SK-N-SH (cell line): Measurements from ENCODE around the gene B3GAT3.

ENCODE experiments used
- EZH2phosphoT487 ChIP-seq: fragments of 200-600 bp; sonication (generic); IDR thresholded peaks from 2 replicates; pipeline ENCODE4 v1.6.1; 2017; ENCODE audit warnings: low read depth, mixed run types, mild to moderate bottlenecking, antibody characterized with exemption, moderate library complexity, borderline replicate concordance
- NFIC ChIP-seq: IDR thresholded peaks from 2 replicates; pipeline ENCODE4 v1.4.0; 2012; ENCODE audit warnings: borderline replicate concordance
- RAD21 ChIP-seq: IDR thresholded peaks from 2 replicates; pipeline ENCODE4 v1.6.1; 2012; ENCODE audit warnings: mild to moderate bottlenecking, low read length
- SMC3 ChIP-seq: IDR thresholded peaks from 2 replicates; pipeline ENCODE4 v1.6.1; 2012; ENCODE audit warnings: low read depth, low read length, improper control_type of control experiment
- TF ChIP-seq, protein P1 (sequence below): fragments of 200-600 bp; sonication (generic); IDR thresholded peaks from 2 replicates; pipeline ENCODE4 v1.6.1; 2017; ENCODE audit warnings: antibody characterized with exemption, mild to moderate bottlenecking, moderate library complexity

DNA sequence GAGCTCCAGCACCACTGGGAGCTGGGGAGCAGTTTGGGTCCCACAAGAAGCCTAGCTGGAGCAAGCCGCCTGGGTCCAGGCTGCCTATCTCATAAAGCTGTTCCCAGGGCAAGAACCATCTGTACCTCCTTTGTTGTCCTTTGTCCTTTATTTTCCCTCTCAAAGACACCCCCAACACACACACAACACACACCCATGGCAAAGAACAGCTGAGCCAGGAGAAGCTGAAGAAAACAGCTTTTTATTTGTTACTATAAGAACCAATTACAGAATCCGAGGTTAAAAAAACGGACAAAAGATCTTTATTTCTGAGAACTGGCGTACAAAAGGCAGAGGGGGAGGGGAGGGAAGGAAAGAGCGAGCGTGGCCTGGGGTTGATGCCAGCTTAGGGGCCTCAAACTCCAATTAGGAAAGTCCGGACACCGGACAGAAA lies 28.8 kb downstream of the B3GAT3 start:
- TF ChIP-seq EZH2phosphoT487, result no peak
- no peak for TF ChIP-seq RAD21
- TF ChIP-seq NFIC, result no peak
- TF ChIP-seq, protein P1, sequence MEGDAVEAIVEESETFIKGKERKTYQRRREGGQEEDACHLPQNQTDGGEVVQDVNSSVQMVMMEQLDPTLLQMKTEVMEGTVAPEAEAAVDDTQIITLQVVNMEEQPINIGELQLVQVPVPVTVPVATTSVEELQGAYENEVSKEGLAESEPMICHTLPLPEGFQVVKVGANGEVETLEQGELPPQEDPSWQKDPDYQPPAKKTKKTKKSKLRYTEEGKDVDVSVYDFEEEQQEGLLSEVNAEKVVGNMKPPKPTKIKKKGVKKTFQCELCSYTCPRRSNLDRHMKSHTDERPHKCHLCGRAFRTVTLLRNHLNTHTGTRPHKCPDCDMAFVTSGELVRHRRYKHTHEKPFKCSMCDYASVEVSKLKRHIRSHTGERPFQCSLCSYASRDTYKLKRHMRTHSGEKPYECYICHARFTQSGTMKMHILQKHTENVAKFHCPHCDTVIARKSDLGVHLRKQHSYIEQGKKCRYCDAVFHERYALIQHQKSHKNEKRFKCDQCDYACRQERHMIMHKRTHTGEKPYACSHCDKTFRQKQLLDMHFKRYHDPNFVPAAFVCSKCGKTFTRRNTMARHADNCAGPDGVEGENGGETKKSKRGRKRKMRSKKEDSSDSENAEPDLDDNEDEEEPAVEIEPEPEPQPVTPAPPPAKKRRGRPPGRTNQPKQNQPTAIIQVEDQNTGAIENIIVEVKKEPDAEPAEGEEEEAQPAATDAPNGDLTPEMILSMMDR, result no peak
- no peak for TF ChIP-seq SMC3
